Effector CD4-positive, alpha-beta T cell (primary cell): Measurements from ENCODE around the gene TJP3.

Experiments used
- DNase-seq: peaks from one replicate; pipeline ENCODE4 v3.0.0-alpha.2; 2020

TJP3 gene

GRCh38 chr19:3785938-3786824, 78.0 kb downstream of the TJP3 start, which contains the start of gene MATK:
TSS of gene MATK (minus strand) at chr19:3786381. CDS start at chr19:3785135, 1,246 bp downstream.
- DNase-seq: no peak

- no peak for DNase-seq
Measured at GRCh38 chr19:3788996-3789778, 81.0 kb downstream of the TJP3 start.

- no peak for DNase-seq
Measured at GRCh38 chr19:3790209-3790734, 82.1 kb downstream of the TJP3 start.

GRCh38 chr19:3790941-3791340, 82.8 kb downstream of the TJP3 start:
- DNase-seq: no peak

- DNase-seq: no peak
Measured at GRCh38 chr19:3792114-3792513, 83.9 kb downstream of the TJP3 start.

- no peak for DNase-seq
Measured at GRCh38 chr19:3793799-3794198, 85.6 kb downstream of the TJP3 start.

- no peak for DNase-seq
Measured at GRCh38 chr19:3796358-3796757, 88.2 kb downstream of the TJP3 start.

GRCh38 chr19:3798137-3798536, 90.0 kb downstream of the TJP3 start:
- DNase-seq: no peak
